Stomach (tissue), 9 donors: ENCODE results near the gene EZH2. TPM values are rescaled to one million over a fixed set of nuclear protein-coding genes. Genes with fewer than 3 reads are reported as not detected.

ENCODE experiments used
- DNase-seq, 2 donors: peaks; one replicate each; pipeline versions ENCODE4 v3.0.0 to v3.0.0-alpha.2; 2013 to 2019
- H3K27ac ChIP-seq, 5 donors: fragments of 200-600 bp in 4 of 5; sonication (generic) in 4 of 5; one replicate each; pipeline ENCODE4 v1.5.1; 2013 to 2019; ENCODE audit warnings: mild to moderate bottlenecking in 1 of 5, moderate library complexity in 1 of 5
- H3K27me3 ChIP-seq, 3 donors: fragments of 200-600 bp; sonication (generic); one replicate each; pipeline ENCODE4 v1.5.1; 2017 to 2019; ENCODE audit warnings: mixed run types in 1 of 3
- H3K36me3 ChIP-seq, 4 donors: fragments of 200-600 bp; sonication (generic); 1 replicate in 3 of 4; 2 replicates in 1 of 4; pipeline ENCODE4 v1.5.1; 2016 to 2019
- H3K4me1 ChIP-seq, 4 donors: fragments of 200-600 bp; sonication (generic); one replicate each; pipeline ENCODE4 v1.5.1; 2016 to 2019
- H3K4me3 ChIP-seq, 4 donors: fragments of 200-600 bp; sonication (generic) in 3 of 4; one replicate each; pipeline ENCODE4 v1.5.1; 2016 to 2019; ENCODE audit warnings: mild to moderate bottlenecking in 1 of 4
- H3K9me3 ChIP-seq, 4 donors: fragments of 200-600 bp; sonication (generic); one replicate each; pipeline ENCODE4 v1.5.1; 2016 to 2019
- EP300 ChIP-seq: sonication (generic); formaldehyde crosslinking; IDR thresholded peaks from one replicate; pipeline ENCODE4 v1.6.1; 2017; ENCODE audit warnings: antibody characterized with exemption
- POLR2A ChIP-seq, 4 donors: fragments of 450-650 bp; IDR thresholded peaks; one replicate each; pipeline ENCODE4 v1.6.1; 2016; ENCODE audit warnings: antibody characterized with exemption in 4 of 4, control low read depth in 2 of 4, mild to moderate bottlenecking in 1 of 4, moderate library complexity in 1 of 4
- POLR2AphosphoS5 ChIP-seq, 3 donors: sonication (generic); formaldehyde crosslinking; IDR thresholded peaks; one replicate each; pipeline ENCODE4 v1.6.1; 2016; ENCODE audit warnings: antibody characterized with exemption in 3 of 3
- WGBS, 5 donors: extraction: QIAGEN DNeasy Blood & Tissue Kit in 3 of 5; methylation state at CpG; one replicate each; pipeline versions ENCODE4 v1.1.5 to v1.1.7; 2013 to 2018; 5-methylcytosine and 5-hydroxymethylcytosine counted together
- intact Hi-C: fragments of 100-400 bp; cut with DNase I; formaldehyde crosslinking; loops from one replicate; pipeline ENCODE4 v1.15.1; 2023; ENCODE audit warnings: low total_unique reads
- polyA plus RNA-seq, 3 donors: library from polyadenylated mRNA; stranded (reverse); fragments of 200-250 nt; gene quantifications; one replicate each; pipeline ENCODE4 v1.2.3, GENCODE V29; 2013
- total RNA-seq, 5 donors: library from RNA; depleted of rRNA; stranded (reverse); fragments of >200 nt; gene quantifications; one replicate each; pipeline versions ENCODE4 v1.1.0 to v1.2.3, GENCODE V29; 2014 to 2016
- TF ChIP-seq, protein P1 (sequence below), 7 experiments: fragments of 450-650 bp in 4 of 7; fragments of 200-600 bp in 3 of 7; sonication (generic) in 3 of 7; IDR thresholded peaks; one replicate each; pipeline ENCODE4 v1.5.1; 2016 to 2019; ENCODE audit warnings: antibody characterized with exemption in 7 of 7, control low read depth in 2 of 7, mild to moderate bottlenecking in 1 of 7
- donor health status: healthy with polysubstance abuse.
- donor health status: Bipolar disorder and iron deficiency.
- donor health status: healthy.

The EZH2 gene
- total and polyA plus RNA-seq, 8 donors = under 0.01 to 12.9 (median 4.6) TPM

DNA sequence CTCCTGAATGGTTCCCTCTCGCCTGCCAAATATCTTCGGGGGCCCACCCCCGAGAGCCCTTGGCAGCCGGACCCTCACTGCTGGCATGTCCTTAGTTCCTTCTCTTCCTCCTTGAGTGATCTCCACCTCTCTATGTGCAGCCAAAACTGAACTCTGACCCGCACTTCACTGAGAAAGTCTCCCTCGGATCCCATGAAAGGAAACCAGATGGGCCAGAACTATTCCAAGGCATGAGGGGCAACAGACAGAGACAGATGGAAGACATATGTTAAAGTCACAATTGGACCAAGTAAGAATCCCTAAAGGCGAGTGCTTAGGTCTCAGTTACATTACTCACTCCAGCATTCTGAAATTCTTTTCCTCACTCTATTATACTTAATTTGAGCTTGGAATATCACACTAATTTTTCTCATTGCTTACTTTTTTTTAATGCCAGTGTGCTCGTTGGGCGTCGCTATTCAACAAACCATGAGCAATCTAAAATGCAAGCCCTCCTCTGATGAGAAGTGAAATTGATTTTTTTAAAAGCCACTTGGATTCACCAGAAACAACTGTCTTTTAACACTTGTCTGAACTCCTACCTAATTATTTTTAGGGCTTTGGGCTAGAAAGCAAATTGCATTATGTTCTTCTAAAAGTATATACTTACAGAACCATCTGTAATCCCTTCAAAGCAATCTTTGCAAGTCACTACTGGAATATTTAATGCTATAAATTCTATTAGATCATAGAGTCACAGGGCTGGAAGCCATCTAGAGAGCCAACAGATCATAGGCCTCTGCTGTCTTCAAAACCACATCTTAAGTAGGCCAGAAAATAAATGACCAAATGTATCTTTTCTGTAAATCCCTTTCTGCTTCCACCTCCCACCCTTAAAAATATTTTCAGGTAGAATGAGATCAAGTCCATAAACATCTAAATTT is 43.3 kb upstream of the EZH2 start:
- H3K9me3 ChIP-seq = no peaks in the 10 kb centered on the region
- H3K36me3 ChIP-seq = no peaks in the 10 kb centered on the region
- H3K4me1 ChIP-seq = no peaks in the 10 kb centered on the region
- H3K4me3 ChIP-seq = no peak overlapping the region
- H3K27ac ChIP-seq = no peak overlapping the region
- intact Hi-C loops = no loop called here
- H3K27me3 ChIP-seq = no peaks in the 10 kb centered on the region
- no peak for DNase-seq
- TF ChIP-seq EP300 (no peak), POLR2AphosphoS5 (IDR thresholded peaks at IDR 0.05) (no peak), POLR2A (IDR thresholded peaks at IDR 0.05) (no peak)
- TF ChIP-seq, protein P1, sequence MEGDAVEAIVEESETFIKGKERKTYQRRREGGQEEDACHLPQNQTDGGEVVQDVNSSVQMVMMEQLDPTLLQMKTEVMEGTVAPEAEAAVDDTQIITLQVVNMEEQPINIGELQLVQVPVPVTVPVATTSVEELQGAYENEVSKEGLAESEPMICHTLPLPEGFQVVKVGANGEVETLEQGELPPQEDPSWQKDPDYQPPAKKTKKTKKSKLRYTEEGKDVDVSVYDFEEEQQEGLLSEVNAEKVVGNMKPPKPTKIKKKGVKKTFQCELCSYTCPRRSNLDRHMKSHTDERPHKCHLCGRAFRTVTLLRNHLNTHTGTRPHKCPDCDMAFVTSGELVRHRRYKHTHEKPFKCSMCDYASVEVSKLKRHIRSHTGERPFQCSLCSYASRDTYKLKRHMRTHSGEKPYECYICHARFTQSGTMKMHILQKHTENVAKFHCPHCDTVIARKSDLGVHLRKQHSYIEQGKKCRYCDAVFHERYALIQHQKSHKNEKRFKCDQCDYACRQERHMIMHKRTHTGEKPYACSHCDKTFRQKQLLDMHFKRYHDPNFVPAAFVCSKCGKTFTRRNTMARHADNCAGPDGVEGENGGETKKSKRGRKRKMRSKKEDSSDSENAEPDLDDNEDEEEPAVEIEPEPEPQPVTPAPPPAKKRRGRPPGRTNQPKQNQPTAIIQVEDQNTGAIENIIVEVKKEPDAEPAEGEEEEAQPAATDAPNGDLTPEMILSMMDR (IDR thresholded peaks at IDR 0.05) = no peak
- WGBS, 5 donors = 61 to 76% (median 66%) methylated on average over 10 of the region's 10 CpGs

DNA sequence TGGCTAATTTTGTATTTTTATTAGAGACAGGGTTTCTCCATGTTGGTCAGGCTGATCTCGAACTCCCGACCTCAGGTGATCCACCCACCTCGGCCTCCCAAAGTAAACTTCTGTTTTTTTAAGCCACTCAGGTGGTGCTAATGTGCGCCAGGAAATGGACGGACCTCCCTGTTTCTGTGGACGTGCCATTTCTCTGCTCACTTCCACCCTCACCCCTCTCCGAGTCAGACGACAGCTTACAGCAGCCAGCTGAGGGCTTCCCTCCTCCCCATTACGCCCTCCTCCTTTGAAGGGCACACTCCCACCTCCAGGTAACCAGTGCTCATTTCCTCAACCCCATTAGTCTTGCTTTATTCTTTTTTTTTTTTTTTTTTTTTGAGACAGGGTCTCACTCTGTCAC is 41.7 kb upstream of the EZH2 start:
- Histone ChIP-seq H3K36me3 (no peaks in the 10 kb centered on the region), H3K9me3 (no peaks in the 10 kb centered on the region), H3K27me3 (no peaks in the 10 kb centered on the region), H3K4me3 (no peak overlapping the region), H3K27ac (no peak overlapping the region), H3K4me1 (no peaks in the 10 kb centered on the region)
- intact Hi-C loops = no loop called here
- TF ChIP-seq, protein P1 (IDR thresholded peaks at IDR 0.05) = no peak
- no peak for TF ChIP-seq POLR2A (IDR thresholded peaks at IDR 0.05)
- no peak for TF ChIP-seq EP300
- TF ChIP-seq POLR2AphosphoS5 (IDR thresholded peaks at IDR 0.05) = no peak
- DNase-seq = no peak
- 79 to 84% (median 83%) methylated on average over 9 of the region's 9 CpGs for WGBS, 5 donors

DNA sequence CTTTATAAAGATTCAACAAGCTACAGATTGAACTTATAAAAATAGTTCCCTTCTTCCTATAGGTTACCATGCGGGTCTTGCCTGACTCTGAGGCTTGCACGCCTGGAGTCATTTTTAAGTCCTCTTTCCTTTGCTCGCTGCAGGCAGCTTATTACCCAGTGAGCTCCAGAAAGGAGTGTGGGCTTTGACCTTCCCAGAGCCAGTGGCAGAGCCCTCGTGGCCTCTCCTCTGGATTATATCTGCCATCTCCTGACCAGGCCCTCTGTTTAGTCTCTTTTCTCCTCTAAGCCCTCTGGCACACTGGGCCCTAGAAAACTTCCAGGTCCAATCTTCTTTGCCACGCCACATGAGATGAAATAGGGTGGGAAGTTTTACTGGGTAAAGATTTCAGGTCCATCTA is 39.9 kb upstream of the EZH2 start:
- TF ChIP-seq EP300 = no peak
- TF ChIP-seq, protein P1 (IDR thresholded peaks at IDR 0.05) = no peak
- no peak for TF ChIP-seq POLR2AphosphoS5 (IDR thresholded peaks at IDR 0.05)
- no peak for TF ChIP-seq POLR2A (IDR thresholded peaks at IDR 0.05)

DNA sequence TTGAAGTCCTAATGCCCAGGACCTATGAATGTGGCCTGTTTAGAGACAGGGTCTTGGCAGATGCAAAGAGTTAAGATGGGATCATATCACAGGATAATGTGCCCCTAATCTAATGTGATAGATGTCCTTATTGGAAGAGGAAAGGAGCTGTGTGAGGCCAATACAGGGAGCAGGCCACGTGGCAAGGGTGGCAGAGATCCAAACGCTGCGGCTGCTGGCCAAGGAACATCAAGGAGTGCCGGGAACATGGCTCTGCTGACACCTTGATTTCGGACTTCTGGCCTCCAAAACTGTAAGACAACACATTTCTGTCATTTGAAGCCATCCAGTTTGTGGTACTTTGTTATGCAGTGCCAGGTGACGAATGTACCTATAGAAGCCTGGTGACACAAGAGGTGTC is 37.7 kb upstream of the EZH2 start:
- H3K27ac ChIP-seq = no peak overlapping the region
- no peaks in the 10 kb centered on the region for H3K27me3 ChIP-seq
- TF ChIP-seq, protein P1 (IDR thresholded peaks at IDR 0.05) = no peak
- TF ChIP-seq POLR2AphosphoS5 (IDR thresholded peaks at IDR 0.05) (no peak), POLR2A (IDR thresholded peaks at IDR 0.05) (no peak), EP300 (no peak)
- no peak overlapping the region for H3K4me3 ChIP-seq
- intact Hi-C loops = no loop called here
- no peaks in the 10 kb centered on the region for H3K9me3 ChIP-seq
- 63 to 79% (median 74%) methylated on average over 6 of the region's 6 CpGs for WGBS, 5 donors
- H3K4me1 ChIP-seq = no peaks in the 10 kb centered on the region
- no peaks in the 10 kb centered on the region for H3K36me3 ChIP-seq
- DNase-seq = peak in 1 of 2 donors; percentile 79

More for the DNA sequence above, 39.9 kb upstream of the EZH2 start:
- no peaks in the 10 kb centered on the region for H3K36me3 ChIP-seq
- H3K9me3 ChIP-seq = no peaks in the 10 kb centered on the region
- H3K4me3 ChIP-seq = no peak overlapping the region
- intact Hi-C loops = no loop called here
- 83 to 91% (median 89%) methylated on average over 5 of the region's 5 CpGs for WGBS, 5 donors
- no peak for DNase-seq
- H3K27ac ChIP-seq = no peak overlapping the region
- no peaks in the 10 kb centered on the region for H3K27me3 ChIP-seq
- H3K4me1 ChIP-seq = no peaks in the 10 kb centered on the region
